ENCODE data around the gene ERVMER34-1.

The ERVMER34-1 gene, protein sequence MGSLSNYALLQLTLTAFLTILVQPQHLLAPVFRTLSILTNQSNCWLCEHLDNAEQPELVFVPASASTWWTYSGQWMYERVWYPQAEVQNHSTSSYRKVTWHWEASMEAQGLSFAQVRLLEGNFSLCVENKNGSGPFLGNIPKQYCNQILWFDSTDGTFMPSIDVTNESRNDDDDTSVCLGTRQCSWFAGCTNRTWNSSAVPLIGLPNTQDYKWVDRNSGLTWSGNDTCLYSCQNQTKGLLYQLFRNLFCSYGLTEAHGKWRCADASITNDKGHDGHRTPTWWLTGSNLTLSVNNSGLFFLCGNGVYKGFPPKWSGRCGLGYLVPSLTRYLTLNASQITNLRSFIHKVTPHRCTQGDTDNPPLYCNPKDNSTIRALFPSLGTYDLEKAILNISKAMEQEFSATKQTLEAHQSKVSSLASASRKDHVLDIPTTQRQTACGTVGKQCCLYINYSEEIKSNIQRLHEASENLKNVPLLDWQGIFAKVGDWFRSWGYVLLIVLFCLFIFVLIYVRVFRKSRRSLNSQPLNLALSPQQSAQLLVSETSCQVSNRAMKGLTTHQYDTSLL

DNA sequence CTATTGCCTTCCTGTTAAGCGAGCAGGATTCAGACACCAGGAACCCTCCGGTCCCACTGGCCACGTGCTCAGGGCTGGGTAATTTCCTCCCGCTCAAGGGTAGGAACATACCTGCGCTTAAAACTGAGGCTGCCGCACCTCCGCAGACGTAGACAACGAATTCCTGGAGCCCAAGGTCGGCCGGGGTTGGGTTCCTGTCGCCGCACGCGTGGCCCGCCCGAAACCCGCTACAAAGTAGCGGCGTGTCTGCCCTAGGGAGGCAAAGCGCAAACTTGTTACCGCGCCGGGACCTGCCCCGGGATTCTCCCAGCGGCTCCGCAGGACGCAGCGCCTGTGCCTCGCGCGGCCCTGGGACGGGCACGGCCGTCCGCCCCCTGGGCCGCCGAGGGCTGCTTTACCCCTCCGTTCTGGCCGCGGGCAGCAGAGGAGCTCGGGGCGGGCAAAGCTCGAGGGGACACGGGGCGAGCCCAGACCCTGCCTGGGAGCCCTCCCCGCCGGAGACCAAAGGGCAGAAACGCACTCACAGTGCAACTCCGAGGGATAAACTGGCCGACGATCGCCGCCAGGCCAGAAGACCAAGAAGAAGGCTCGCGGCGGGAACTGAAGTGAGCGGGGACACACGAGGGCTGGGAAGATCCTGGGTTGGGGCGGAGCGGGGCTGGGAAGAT is at the start of gene ERVMER34-1:
Gene ERVMER34-1 (minus strand): TSS at position 607 of the 668 bp plus-strand sequence. CDS start 5,905 bp downstream, outside the sequence.
- no peak for DNase-seq (ENCODE audit: low read depth)

DNA sequence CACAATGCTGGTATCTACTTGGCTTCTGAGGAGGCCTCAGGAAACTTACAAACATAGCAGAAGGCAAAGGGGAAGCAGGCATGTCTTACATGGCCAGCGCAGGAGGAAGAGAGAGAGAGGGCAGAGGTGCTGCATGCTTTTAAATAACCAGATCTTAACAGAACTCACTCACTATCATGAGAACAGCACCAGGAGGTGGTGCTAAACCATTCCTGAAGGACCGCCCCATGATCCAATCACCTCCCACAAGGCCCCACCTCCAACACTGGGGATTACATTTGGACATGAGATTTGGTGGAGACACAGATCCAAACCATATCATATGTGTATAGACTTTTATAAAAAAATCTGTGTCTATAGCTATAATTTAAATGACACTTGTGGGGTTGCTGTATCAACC is 48.6 kb upstream of the ERVMER34-1 start:
- DNase-seq (ENCODE audit: low read depth), result no peak

DNA sequence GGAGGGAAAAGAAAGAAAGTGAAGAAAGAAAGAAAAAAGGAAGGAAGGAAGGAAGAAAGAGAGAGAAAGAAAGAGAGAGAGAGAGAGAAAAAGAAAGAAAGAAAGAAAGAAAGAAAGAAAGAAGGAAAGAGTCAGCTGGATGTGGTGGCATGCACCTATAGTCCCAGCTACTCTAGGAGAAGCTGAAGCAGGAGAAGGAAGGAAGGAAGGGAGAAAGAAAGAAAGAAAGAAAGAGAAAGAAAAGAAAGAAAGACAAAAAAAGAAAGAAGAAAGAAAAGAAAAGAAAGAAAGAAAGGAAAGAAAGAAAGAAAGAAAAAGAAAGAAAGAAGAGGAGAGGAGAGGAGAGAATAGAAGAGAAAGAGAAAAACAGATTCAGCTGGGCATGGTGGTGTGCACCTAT is 44.3 kb upstream of the ERVMER34-1 start:
- no peak for DNase-seq (ENCODE audit: low read depth)

DNA sequence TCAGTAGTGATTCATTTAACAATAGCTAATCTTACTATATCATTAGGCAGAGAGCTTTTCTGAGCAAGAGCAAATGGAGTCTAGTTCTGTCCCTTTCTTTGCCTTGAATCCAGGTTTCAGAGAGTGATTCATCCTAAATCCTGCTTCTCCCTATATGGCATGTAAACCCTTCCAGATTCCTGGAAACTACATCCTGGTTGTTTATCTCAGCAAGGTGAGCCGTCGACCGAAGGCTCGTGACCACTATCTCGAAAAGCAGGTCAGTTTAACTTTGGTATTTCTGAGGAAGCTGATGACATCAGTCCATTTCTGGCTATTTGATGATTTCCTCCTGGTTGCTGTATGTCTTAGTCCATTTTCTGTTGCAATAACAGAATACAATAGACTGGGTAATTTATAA is 40.7 kb upstream of the ERVMER34-1 start:
- DNase-seq (ENCODE audit: low read depth), result no peak

DNA sequence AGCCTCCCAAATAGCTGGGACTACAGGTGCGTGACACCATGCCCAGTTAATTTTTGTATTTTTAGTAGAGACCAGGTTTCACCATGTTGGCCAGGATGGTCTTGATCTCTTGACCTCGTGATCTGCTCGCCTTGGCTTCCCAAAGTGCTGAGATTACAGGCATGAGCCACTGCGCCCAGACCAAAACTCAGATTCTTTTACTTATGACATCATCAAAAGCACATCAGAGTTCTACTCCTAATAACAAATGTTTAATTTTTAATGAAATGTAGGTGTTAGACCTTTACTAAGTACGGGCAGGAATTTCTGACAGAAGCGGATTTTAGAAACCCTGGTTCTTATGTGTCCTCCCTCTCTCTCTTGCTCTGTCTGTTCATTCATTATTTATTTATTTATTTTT is 38.5 kb upstream of the ERVMER34-1 start:
- DNase-seq (ENCODE audit: low read depth), result no peak

DNA sequence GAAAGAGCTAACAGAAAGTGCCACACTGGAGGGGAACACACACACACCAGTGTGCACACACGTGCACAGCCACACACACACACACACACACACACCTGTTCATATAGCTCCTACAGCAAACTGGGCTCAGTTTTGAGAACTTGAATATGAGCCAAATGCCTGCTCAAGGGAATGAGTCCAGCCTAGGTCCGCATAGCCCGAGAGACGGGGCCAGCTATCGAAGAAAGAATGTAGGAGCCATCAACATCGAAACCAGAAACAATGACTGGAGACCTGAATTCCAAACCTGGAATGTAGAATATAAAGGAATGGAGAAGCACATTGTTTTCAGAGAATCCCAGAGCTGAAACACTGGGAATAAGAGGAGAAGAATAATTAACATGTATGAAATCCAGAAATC is 37.6 kb upstream of the ERVMER34-1 start:
- DNase-seq (ENCODE audit: low read depth), result no peak

DNA sequence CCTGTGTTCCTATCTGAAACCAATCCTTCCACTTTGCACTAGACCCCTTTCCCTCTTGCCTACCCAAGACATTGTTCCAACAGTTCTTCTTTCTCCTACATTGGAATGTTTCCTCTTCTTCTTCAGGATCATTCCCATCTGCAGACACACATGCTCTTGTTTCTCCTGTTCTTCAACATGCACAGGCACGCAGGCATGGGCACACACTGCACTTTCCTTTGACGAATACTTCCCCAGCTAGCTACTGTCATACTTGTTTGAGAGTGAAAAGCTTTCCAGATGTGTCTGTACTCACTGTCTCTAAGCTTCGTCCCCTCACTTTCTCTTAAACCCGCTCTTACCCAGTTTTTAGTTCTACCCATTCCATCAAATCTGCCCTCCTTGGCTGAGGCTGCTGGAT is 31.8 kb upstream of the ERVMER34-1 start:
- no peak for DNase-seq (ENCODE audit: low read depth)

DNA sequence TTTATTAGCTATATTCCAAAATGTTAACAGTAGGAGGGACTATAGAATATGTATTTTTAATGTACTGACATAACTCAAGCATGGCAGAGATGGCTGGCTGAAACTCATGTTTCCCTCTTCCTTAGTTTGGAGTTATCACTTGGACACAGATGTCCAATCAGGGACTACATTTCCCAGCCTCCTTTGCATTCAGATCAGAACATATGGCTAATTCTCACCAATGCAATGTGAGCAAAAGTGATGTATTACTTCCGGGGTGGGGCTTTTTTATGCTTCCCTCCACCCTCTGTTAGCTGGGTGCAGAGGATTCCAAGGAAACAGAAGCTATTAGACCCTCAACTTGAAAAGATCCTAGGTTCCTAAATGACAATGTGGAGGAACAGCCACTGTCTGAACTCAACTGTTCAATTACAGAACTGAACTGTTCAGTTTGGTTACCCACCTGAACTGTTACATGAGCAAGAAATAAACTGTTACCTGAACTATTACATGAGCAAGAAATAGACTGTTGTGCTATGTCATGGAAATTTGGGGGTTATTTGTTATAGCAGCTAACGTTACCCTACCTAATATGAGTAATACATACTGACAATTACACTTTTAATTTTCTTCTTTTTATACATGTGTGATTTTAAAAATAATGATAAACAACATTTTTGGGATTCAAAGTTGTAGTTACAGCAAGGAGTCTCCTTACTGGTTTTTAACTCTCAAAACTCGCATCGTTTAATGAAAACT is 29.6 kb upstream of the ERVMER34-1 start:
- DNase-seq (ENCODE audit: low read depth), result no peak

DNA sequence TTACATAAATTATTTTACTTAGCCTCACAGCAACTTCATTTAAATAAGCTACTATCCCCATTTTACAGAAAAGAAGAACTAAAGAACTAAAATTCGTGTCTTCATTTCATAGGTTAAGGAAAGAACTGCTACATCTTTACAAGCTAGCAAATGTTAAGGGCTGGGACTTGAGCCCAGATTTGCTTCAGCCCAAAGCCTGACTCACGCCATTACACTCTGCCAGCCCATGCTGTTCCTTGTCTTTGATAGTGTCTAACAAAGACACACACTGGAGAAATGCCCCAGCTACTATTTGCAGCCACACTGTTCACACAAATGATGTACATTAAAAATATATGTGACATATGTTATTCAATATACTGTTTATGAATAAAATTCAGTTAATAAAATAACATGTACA is 29.0 kb upstream of the ERVMER34-1 start:
- peak; percentile 52 for DNase-seq (ENCODE audit: low read depth)

DNA sequence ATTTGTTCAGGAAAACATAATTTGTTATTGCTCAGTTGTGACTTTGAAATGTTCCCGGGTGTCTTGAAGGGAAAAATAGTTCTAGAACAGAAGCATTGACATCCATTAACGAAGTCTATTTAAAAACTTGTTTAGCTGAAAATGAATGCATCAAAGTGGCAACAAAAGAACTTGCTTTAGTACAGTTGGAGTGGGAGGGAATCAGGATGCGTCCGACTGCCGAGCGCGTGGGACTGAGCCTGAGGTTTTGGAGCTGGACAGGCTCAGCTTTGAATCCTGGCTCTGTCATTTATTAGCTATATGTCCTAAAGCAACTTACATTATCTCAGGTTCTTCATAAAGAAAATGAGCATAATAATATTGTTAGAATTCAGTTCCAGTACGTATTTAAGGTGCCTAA is 9.0 kb upstream of the ERVMER34-1 start:
- no peak for DNase-seq (ENCODE audit: low read depth)

DNA sequence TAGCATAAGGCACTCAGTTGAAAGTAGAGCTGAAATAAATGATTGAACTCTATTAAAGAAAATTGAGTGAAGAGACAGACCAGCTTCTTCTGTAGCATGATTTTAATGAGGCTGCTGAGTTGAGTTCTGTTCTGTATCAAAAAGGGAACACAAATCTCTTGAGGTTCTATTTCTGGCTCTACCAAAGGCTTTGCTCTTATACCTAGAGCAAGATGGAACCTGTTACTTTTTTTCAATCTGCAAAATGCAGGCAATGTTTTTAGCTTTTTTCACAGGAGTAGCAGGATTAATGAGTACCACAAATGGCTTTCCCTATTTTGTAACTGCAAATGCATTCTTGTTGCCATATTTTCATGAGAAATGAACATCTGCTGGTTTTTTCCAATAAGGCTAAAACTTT is 4.2 kb upstream of the ERVMER34-1 start:
- DNase-seq (ENCODE audit: low read depth), result no peak

DNA sequence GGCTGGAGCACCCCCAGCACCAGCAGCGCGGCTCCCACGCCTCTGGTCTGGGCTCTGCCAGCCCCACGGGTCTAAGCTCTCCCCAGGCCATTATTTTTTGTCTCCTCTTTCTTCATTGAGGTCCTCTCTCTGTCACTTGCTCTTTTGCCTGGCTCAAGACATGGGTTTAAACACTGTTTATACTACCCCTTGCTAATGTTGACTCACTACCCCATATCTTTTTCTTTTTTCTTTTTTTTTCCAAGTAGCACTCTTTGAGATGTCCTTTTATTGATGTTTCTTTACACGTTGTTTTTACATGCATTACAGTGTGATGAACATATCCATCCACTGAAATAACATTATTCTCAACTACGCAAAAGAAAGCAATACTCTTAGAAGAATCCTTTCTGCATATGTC is 1.7 kb upstream of the ERVMER34-1 start:
- DNase-seq (ENCODE audit: low read depth), result no peak

DNA sequence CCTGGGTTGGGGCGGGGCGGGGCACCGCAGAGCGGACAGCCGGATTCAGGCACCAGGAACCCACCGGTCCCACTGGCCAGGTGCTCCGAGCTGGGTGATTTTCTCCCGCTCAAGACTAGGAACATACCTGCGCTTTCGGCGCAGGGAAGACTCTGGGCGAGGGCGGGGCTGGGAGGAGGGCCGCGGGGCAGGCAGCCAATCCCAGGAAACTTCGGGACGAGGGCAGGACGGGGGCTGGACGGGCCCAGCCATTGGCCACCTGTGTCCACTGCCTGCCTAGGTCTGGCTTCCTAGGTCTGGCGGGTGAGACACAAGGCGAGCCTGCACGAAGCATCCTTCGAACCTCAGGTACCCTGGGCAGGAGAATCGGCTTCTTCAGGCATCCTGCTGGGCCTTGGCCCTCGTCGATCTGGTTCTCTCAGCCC is 274 bp upstream of the ERVMER34-1 start:
- DNase-seq (ENCODE audit: low read depth), result no peak

DNA sequence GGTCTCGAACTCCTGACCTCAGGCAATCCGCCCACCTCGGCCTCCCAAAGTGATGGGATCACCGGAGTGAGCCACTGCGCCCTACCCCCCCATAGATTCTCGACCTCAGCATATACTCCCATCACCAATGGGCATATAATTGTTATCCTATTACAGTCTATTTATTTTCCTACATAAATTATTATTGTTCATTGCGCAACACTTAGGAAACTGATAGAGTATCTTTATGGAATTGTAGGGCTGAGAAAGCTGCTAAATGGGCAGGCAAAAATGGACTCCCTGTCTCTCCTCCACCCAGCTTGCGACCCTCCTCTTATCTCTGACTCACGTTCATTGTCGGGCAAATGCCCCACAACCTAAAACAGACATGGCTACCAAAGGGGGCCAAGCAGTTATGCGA is 1.0 kb downstream of the ERVMER34-1 start:
- no peak for DNase-seq (ENCODE audit: low read depth)

DNA sequence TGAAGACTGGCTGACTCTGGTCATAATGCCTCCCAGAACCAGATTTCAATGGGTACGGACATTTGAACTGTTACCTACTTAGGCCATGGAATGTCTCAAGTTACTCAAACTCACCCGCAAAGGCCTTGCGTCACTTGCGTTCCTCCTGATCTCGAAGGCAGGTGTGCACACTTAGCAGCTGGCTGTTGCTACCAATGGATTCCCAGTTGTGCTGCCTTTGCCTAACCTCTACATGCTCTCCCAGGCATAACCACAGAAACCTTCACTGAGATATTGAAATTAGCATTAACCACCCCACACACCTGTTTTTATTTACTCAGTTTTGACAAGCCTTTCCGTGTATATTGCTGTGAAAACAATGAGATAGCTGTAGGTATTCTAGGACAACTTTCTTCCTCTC is 2.8 kb downstream of the ERVMER34-1 start:
- DNase-seq (ENCODE audit: low read depth), result no peak

DNA sequence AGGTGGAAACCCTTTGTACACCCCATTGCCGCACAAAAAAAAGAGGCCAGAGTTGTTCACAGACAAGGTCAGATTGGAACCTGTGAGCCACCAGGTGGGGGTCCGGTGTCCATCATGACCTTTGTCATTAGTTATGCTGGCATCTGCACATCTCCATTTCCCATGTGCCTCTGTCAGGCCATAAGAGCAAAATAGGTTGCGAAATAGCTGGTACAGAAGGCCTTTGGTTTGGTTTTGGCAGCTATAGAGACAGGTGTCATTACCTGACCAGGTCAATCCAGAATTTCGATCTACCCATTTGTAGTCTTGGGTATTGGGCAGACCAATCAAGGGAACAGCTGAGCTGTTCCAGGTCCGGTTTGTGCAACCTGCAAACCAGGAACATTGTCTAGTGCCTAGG is 6.6 kb downstream of the ERVMER34-1 start:
- no peak for DNase-seq (ENCODE audit: low read depth)

DNA sequence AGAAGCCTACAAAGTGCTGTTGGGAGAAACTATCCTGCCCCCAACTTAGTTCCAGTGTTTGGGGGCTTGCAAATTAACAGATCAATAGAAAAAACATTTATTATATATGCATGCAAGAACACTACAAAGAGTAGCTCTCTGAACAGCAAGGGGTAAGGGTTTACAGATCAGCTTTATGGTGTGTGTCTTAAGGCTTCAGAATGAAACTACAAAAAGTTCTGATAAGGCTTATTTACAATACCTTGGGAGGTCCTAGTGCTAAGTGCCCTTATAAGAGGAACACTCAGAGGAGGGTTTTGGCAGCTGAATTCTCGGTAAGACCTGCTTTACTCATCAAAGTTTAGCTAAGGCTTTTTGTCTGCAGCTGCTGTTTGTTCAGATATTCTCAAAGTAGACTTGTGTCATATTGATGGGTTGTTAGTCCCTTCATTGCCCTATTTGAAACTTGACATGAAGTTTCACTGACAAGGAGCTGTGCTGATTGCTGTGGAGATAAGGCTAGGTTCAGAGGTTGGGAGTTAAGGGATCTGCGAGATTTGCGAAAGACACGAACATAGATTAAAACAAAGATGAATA is 7.7 kb downstream of the ERVMER34-1 start:
- DNase-seq (ENCODE audit: low read depth), result no peak

DNA sequence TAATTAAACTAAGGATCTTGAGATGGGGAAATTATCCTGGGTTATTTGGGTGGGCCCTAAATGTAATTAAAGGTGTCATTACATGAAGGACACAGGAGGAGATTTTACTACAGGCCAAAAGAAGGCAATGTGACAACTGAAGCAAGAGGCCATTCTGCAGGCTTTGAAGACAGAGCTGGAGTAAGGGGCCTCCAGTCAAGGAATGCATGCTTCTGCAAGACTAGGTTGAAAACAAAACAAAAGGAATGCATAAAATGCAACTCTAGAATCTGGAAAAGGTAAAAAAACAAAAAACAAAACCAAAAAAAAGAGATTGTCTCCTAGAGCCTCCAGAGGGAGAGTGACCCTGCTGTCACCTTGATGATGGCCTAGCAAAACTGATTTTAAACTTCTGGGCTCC is 21.6 kb downstream of the ERVMER34-1 start:
- DNase-seq (ENCODE audit: low read depth), result no peak

DNA sequence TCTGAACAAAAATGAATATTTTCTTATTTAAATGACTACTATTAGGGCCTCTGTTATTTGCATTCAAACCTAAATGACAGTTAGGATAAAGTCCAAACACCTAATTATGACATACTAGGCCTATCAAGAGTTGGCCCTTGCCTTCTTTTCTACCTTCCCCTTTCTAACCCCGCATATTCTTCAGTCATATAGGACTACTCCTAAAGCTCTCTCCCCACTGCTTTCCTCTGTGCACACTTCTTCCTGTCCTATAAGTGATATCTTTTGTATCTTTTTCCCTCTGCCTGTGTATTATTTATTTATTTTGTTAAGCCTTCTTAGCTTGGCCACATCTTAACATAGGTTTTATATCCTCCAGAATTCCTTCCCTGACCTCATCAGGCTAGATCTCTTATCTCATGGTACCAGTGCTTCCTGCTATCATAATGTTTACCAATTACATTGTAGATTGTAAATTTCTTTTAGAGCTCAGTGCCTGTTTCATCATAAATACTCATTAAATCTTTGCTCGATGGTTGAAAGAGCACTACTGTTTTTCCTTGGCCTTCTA is 22.5 kb downstream of the ERVMER34-1 start:
- no peak for DNase-seq (ENCODE audit: low read depth)

DNA sequence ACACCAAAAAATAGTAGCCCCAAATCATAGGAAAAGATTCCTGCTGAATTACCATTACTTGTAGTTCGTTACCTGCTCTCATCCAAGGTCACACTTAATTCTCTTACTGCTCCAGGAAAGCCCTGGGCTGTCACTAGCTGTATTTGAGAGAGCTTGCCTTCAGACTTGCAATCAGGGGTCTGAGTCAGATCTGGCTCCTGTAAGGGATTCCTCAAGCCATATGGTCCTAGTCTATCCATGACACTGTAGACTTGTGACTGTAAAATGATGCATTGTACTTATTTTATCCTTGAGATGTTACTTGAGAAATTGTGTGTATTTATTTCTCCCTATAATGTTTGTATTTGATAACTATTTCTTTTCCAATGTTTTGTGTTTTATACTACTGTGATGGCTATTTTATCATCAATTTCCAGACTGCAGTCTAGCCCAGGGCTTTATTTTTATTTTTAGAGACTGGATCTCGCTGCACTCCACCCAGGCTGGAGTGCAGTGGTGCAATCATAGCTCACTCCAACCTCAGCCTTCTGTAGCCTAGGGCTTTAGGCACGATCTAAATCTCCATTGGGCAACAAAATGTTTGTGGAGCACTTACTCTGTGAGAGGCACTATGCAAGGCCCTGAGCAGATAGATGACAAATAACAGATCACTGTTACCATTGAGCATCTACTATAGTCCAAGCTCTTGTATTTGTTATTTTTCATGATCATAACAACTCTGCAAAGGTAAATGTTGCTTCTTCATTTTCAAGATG is 24.2 kb downstream of the ERVMER34-1 start:
- no peak for DNase-seq (ENCODE audit: low read depth)
